ENCODE results near the gene IL20RB. TPM values are rescaled to one million over a fixed set of nuclear protein-coding genes. Genes with fewer than 3 reads are reported as not detected.

The IL20RB gene, protein sequence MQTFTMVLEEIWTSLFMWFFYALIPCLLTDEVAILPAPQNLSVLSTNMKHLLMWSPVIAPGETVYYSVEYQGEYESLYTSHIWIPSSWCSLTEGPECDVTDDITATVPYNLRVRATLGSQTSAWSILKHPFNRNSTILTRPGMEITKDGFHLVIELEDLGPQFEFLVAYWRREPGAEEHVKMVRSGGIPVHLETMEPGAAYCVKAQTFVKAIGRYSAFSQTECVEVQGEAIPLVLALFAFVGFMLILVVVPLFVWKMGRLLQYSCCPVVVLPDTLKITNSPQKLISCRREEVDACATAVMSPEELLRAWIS
- total RNA-seq (2022; extraction: Qiagen RNA extraction) = 0.76 to 1.1 TPM (median 0.98 TPM) in 5 replicates

DNA sequence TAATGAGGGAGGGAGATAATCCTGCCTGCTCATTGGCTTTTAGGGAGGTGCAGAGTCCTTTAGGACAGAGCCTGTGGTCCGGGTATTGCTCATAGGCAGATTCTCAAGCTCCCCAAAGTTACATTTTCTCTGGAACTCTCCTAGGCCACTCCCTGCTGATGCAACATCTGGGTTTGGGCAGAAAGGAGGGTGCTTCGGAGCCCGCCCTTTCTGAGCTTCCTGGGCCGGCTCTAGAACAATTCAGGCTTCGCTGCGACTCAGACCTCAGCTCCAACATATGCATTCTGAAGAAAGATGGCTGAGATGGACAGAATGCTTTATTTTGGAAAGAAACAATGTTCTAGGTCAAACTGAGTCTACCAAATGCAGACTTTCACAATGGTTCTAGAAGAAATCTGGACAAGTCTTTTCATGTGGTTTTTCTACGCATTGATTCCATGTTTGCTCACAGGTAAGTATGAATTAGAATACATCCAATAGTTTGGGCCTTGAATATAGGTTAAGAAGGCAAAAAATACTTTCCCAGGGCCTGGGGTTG lies at the start of gene IL20RB:
TSS of gene IL20RB (plus strand) at position 233 of the 538 bp plus-strand sequence. CDS start at position 364, 131 bp downstream.

Other genes with a start within 250 kb of the IL20RB start
- gene STAG1, start 205.6 kb upstream of the IL20RB start, total RNA-seq (2022; extraction: Qiagen RNA extraction) = 7.8 to 10.6 TPM (median 8.7 TPM) in 5 replicates
- 21.9 to 25.6 TPM (median 24.2 TPM) in 5 replicates for gene SLC35G2, start 138.9 kb upstream of the IL20RB start, total RNA-seq (2022; extraction: Qiagen RNA extraction)
- gene NCK1, start 95.8 kb upstream of the IL20RB start, total RNA-seq (2022; extraction: Qiagen RNA extraction) = 20.6 to 27.8 TPM (median 21.6 TPM) in 5 replicates

Measured in A549 treated with AZD2906 at 1 μM for 4 hours (cell line).